CD4-positive, alpha-beta T cell treated with Interleukin-1 beta for 1 hour (primary cell): ENCODE results near the gene PRSS33.

Experiments used
- DNase-seq, 2 donors: peaks; one replicate each; pipeline ENCODE4 v3.0.0-alpha.2; 2020 to 2022

PRSS33 gene

DNA sequence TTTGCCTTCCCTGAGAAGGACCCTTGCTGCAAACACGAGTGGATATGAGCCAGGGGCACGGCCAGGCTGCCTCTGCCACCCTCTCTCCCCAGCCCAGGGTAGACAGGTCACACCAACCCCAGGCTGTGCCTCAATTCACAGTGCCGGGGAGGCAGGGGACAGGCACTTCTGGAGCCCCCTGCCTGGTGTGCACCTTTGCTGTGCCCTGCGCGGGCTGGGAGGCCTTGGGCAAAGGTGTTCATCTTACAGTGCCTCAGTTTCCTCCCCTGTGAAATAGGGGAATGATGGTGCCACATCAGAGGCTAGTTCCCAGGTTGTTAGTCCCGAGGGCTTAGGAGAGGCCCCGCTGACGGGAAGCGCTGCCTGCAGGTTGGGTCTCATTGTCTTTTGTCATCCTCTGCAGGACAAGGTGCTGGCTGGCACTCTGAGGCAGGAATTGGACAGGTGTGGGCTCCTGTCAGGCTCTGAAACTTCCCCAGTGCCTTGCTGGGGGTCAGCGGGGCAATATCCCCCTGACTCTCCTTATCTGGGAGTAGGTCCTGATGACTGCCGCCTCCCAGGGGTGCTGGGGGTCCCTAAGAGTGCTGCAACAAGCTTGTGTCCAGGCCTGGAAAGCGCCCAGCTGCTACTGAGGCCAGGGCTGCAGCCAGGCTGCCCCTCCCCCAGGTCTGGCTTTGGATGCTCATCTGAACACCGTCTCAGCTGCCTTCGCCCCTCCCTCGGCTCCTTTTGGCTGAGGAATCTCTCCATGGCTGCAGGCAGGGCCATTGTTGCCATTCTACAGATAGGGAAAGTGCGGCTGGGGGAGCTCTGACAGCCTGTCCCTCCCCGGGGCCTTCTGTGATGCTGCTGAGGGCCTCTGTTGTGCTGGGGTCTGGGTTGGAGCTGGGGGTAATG lies 32.8 kb upstream of the PRSS33 start:
- DNase-seq: no peak

DNA sequence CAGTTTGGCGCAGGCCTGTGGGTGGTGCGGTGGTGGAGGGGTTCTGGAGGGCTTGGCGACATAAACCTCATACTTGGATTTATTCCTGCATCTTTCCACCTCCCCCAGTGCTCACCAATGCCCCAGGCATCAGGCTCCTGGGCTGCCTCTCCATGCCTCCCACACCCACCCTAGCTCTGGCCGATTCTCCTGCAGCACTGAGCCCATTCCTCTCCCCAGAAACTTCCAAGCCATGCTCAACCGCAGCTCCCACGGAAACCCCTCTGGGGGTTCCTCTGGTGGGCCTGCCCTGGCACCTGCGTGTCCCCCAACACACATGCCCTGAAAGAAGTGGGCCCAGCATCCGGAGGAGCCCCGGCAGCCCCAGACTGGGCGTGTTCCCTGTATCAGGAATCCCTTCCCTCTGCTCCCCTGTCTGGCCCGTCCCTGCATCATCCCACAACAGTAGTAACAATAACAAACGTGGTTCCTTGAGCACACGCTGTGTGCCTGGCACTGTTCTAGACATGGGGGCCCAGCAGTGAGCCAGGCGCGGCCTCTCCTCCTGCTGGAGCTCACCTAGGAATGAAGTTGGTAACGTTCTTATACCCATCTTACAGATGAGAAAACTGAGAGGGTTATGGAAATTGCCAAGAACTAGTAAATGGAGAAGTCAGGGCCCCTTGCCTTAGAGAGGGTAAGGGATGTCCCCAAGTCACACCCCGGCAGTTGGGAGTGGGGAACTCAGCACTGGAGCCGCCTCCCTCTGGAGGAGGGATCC lies 32.0 kb upstream of the PRSS33 start:
- DNase-seq: no peak

DNA sequence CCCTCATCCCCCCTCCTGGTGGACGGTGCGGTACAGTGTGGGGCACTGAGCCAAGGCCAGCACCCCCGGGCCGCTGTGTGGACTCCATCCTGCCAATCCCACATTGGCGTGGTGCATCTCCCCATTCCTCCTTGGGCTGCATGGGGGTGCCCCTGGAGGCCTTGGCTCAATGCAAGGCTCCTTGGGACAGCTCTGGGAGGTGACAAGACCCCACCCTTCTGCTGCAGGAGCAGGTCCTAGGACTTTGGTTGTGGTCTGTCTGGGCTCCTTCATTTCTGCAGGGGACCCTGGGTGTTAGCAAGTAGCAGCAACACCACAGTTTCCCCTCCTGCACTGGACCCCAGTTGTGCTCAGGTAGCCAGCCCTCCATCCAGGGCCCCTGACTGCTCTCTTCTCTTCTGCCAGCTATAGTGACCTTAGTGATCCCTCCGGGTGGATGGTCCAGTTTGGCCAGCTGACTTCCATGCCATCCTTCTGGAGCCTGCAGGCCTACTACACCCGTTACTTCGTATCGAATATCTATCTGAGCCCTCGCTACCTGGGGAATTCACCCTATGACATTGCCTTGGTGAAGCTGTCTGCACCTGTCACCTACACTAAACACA lies 31.0 kb upstream of the PRSS33 start:
- no peak for DNase-seq

DNA sequence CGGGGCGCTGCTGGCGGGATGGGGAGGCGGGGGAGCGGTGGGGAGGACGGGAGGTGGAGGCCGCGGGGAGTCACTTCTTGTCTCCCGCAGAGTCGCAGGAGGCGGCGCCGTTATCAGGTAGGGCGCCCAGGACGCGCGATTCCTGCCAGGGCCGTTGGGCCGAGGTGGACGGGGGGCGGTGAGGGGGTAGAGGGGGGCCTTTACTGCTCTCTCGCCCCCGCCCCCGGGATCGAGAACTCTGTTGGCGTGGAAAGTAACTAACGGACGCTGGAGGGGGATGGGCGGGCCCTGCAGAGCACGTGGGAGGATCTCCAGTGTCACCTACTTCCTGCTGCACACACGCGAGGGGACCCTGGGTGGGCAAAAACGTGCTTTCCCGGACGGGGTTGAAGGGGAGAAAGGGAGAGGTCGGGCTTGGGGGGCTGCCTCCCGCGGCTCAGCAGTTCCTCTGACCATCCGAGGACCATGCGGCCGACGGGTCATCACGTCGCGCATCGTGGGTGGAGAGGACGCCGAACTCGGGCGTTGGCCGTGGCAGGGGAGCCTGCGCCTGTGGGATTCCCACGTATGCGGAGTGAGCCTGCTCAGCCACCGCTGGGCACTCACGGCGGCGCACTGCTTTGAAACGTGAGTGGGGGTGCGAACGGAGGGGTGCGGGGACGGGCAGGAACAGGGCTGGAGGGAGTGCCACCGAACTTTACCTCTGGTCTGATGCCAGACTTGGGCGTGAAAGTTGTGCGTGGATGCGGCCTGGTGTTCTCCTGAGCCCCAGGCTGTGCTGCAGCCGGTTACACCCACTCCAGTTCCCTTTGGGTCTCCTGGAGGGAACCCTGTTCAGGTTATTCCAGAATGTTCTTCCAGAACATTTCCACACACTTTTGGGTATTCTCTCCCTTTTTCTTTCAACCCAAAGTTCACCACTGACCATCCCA lies 30.2 kb upstream of the PRSS33 start:
- DNase-seq: no peak

DNA sequence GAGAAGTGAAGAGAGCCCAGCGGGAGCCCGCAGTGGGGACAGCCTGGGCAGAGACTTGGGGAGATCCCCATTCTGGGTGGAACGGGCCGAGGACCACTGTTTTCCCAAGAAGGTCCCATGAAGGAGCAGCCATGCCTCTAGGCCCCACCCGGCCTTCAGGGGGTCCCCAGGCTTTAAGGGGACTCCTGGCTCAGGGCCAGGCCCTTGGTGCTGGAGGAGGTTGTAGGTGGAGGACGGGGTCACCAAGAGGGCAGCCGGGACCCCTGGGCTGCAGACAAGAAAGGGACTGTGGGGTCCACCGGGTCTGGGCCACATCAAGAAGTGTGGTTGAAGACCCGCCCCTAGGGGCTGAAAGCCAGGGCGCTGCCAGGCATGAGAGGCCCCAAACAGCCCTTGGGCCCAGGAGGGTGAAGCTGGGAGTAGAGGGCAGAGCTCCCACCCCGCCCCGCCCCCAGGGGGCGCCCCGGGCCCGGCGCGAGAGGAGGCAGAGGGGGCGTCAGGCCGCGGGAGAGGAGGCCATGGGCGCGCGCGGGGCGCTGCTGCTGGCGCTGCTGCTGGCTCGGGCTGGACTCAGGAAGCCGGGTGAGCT lies 29.5 kb upstream of the PRSS33 start, which contains the start of gene PRSS21:
TSS of gene PRSS21 (plus strand) at position 487 of the 589 bp plus-strand sequence. CDS start at position 519, 32 bp downstream.
- peak; percentile 42 to 51 for DNase-seq

DNA sequence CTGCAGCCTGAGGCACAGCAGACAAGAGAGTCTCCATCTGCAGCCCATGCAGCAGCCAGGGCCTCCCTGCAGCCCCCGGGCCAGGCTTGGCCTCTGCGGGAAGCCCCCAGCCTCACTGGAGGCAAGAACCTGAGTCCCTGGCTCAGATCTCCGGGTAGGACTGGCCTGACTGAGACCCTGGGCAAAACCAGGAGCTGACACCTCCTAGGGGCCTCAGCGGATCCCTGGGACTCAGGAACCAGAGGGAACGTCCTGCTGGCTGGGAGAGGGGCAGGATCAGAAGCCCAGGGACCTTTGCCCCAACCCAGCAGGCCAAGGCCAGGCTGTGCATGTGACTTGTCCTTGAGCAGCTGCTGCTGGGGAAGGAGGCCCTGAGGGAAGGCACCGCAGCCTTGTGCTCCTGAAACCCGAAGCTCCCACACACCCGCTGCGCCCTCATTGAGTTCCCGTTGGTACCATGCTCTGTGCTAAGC lies 28.0 kb upstream of the PRSS33 start:
- no peak for DNase-seq

DNA sequence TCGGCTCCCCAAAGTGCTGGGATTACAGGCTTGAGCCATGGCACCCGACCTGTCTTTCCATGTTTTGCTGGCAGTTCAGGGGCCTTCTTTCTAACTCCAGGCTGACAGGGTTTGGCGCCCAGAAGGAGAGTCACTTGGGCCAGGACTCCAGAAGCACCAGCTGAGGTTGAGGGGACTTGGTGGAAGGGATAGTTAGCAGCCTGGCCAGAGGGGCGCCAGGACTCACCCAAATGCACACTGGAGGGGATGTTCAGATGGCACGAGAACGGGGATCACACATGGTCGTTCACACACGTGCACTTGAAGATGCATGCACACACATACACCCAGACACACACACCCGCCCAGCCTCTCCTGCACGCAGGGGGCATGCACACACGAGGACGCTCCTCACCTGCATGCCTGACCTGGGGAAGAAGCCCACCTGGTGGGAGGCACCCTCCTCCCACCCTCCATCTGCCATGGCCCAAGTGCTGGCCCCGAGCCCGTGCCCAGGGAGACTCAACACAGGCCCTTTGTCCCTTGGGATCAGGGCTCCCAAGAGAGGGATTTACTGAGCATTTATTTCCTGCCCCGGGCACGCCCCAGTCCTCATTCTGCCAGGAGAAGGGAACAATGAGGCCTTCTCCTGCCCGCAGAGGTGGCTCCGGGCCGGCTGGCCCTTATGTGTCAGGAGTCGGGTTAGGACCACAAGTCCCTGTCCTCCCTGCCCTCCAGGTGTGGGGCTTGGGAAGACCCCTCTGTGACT lies 27.4 kb upstream of the PRSS33 start:
- DNase-seq: no peak

DNA sequence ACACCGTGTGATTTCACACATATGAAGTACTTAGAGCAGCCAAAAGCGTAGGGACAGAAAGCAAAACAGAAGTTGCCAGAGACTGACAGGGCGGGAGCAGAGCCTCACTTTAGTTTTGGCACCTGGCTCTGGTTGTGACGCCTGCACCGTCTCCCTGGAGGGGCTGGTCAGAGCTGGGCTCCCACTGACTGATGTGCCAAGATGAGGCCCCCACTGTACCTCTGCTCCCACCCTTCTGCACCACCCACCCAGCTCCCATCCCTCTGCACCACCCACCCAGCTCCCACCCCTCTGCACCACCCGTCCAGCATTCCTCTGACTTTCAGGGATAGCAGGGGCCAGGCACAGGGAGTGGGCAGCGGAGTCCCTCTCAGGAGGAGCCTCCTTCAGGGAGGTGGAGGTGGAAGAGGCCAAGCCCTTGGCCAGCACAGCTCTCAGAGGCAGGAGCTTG lies 26.4 kb upstream of the PRSS33 start:
- no peak for DNase-seq

DNA sequence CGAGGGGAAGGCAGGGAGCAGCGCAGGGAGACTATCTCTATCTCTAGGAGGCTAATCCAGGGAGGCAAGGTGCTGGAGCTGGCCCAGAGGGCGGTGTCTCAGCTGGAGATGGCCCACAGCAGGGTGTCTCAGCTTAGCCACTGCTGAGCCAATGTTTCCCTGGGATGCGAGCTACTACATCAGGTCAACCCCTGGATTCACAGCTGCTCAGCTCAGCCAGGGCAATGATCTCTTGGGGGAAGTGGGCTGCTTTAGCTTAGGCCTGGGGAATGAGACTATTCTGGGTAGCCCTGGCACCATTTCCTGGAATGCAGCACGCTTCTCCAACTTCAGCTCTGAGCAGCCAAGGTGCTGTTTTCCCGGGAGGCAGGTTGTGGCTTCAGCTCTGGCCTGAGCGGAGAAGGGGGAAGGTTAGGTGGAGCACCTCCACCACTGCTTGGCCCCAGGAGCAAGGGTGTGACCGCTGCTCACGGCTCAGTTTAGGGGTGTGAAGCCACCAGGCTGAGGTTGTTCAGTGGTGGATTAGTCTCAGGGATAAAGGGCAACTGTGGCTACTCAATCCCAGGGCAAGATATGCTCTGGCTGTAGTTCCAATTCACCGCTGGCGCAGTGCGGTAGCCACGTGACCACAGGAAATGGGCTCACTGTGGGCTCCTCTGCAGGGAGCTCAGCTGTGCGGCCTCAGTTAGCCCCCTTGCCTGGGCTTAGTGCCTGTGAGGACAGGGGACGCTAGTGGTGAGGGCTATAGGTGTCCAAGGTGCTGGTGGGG lies 24.5 kb upstream of the PRSS33 start:
- DNase-seq: no peak

DNA sequence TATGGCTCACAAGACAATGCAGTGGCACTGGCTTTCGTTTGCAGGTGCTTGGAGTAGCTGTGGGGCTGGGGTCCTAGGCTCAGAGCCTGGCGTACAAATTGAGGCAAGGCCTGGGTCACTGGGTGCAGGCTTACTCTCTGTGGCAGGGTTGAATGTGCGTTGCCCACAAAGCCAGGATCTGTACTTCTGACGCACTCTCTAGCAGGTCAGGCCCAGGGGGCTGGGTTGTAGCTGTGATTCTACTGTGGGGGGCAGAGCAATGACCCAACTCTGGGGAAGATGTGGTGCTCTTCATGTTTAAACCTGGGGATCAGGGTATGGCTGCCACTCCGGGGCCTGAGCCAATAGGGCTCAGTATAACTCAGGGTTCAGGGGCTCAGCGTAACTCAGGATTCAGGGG lies 23.3 kb upstream of the PRSS33 start:
- DNase-seq: no peak

DNA sequence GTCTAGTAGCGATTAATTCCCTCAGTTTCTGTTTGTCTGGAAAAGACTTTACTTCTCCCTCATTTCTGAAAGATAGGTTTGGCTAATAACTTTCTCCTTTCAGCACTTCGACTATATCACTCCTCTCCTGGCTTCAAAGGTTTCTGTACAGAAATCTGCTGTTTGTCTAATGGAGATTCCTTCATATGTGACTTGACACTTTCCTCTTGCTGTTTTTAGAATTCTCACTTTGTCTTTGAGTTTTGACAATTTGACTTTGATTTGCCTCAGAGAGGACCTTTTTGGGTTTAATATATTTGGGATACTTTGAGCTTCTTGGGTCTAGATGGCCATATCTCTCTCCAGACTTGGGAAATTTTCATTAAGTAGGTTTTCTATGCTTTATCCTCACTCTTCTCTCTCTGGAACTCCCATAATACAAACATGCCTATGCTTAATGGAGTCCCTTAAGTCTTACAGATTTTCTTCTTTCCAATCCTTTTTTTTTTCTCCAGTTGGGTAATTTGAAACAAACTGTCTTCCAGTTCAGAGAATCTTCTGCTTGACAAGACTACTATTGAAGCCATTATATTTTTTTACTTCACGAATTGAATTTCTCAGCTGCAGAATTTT lies 21.9 kb upstream of the PRSS33 start:
- no peak for DNase-seq

DNA sequence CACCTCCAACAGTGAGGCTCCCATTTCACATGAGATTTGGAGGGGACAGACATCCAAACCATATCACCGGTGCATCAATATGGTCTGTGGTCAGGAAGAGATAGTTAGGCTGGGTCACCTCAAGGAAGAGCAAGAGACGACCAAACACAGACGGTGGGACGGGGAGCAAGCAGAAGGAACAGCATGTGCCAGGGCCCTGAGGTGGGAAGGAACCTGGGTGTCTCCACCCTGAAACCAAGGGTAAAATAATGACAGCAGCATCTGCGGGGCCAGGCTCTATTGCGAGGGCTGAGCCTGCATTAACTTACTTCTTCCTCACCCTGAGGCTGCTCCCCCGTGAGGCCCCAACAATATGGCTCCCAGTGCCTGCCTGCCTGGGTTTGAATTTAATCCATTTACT lies 20.8 kb upstream of the PRSS33 start:
- no peak for DNase-seq

DNA sequence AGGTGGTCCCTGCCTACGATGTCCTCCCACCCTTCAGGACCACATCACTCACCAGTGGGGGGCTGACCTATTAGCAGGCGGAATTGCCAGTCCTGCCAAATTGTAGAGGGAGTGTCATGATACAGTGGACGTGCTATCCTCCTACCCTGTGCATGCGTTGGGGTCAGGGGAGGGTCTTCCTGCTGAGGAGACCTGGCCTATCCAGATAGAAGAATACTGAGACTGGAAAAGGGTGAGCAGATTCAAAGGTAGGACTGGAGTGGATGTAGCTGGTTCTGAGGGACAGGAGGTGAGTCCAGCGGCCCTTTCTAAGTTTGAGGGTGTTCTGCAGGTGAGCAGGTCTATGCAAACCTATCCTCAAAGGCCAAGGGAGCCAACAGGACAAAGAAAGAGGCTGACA lies 18.9 kb upstream of the PRSS33 start:
- no peak for DNase-seq

DNA sequence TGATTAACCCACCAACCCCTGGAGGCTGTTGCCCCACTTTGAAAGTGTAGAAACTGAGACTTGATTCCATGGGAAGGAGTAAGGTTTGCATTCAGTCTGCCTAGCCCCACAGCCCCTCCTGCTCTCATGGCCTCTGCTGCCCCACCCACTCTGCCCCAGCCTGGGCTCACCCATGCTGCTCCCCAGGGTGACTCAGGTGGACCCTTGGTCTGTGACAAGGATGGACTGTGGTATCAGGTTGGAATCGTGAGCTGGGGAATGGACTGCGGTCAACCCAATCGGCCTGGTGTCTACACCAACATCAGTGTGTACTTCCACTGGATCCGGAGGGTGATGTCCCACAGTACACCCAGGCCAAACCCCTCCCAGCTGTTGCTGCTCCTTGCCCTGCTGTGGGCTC lies 17.4 kb upstream of the PRSS33 start:
- DNase-seq: no peak

DNA sequence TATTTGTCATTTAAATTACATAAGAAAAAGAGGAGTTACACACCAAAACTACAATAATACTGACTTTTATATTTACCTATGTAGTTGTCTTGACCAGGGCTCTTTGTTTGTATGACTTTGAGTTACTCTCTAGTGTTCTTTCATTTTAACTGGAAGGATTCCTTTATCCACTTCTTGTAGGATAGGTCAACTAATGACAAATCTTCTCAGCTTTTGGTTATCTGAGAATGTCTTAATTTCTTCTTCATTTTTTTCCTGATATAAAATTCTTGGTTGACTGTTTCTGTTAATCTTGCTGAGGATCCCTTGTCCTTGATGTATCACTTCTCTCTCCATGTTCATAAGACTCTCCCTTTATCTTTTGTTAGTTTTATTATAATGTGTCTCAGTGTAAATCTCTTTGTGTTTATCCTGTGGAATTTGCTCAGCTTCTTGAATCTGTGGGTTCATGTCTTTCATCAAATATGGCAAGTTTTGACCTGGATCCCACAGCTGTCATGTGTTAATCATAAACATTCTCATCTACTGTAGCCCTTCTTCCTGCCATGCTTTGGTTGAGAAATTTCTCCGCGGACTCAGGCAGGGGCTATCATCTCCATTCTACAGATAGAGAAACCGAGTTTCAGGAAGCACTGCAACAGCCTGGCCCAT lies 16.3 kb upstream of the PRSS33 start:
- DNase-seq: no peak

DNA sequence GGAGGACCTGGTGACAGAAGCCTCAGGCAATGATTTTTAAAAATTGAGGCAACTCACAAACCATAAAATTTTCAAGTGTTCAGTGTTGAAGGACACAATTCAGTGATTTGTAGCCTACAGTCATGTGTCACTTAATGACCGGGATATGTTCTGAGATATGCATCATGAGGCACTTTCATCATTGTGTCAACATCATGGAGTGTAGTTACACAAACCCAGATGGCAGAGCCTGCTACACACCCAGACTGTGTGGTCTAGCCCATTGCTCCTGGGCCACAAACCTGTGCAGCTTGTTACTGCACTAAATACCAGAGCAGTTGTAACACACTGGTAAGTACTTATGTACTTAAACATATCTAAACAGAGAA lies 12.5 kb upstream of the PRSS33 start:
- DNase-seq: no peak

DNA sequence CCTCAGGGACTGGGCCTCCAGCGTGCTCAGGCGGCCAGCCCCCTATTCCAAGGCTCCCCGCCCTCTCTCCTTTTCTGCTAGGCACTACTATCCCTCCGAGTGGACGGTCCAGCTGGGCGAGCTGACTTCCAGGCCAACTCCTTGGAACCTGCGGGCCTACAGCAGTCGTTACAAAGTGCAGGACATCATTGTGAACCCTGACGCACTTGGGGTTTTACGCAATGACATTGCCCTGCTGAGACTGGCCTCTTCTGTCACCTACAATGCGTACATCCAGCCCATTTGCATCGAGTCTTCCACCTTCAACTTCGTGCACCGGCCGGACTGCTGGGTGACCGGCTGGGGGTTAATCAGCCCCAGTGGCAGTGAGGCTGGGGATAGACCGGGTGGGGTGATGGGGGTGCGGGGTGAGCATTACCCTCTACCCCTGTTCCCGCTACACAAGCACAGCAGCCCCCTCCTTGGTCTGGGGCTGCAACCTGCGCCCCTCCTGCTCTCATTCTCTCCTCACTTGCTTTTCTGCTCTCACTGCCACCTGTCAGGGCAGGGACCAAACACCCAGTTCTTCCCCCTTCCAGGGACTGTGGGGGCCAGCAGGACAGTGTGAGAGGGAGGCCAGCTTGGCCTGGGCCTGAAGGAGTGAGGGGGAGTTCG lies 12.0 kb upstream of the PRSS33 start:
- DNase-seq: no peak

DNA sequence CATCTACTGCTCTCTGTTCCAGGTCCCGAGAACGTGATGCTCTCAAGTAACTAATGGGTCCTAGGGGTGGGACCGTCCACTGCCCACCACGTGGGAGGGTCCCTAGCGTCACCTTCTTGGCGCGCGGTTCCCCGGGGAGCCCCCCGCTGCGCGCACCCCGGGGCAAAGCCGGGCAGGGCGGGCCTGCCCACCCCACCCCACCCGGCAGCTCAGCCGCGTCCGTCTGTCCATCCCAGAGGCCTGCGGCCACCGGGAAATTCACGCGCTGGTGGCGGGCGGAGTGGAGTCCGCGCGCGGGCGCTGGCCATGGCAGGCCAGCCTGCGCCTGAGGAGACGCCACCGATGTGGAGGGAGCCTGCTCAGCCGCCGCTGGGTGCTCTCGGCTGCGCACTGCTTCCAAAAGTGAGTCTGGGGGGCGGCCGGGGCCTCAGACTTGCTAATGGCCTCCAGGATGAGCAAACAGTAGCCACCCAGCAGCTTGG lies 11.4 kb upstream of the PRSS33 start:
- DNase-seq: no peak
